GM18499 (cell line): ENCODE results near the gene TSPAN32.
"Not testable (repeated sequence)": the region's sequence is repeated elsewhere in the genome, so short reads cannot be mapped to it uniquely, and the experiment has no call there.

Experiments used
- ATAC-seq: cut with Tn5 transposase; IDR thresholded peaks from one replicate; pipeline ENCODE4 v1.9.1; 2021; ENCODE audit warnings: moderate number of reproducible peaks; ENCODE audit not compliant: insufficient read depth, unreplicated experiment

Gene TSPAN32

GRCh38 chr11:2330696-2331095, 28.9 kb downstream of the TSPAN32 start:
- no peak for ATAC-seq

- ATAC-seq: no peak
Observed at GRCh38 chr11:2331404-2331803, 29.6 kb downstream of the TSPAN32 start.

DNA sequence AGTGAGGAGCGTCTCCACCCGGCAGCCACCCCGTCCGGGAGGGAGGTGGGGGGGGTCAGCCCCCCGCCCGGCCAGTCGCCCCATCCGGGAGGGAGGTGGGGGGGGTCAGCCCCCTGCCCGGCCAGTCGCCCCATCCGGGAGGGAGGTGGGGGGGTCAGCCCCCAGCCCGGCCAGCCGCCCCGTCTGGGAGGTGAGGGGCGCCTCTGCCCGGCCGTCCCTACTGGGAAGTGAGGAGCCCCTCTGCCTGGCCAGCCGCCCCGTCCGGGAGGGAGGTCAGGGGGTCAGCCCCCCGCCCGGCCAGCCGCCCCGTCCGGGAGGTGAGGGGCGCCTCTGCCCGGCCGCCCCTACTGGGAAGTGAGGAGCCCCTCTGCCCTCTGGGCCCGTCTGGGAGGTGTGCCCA, 30.8 kb downstream of the TSPAN32 start:
- not testable (repeated sequence) for ATAC-seq

- ATAC-seq: not testable (repeated sequence)
Observed at GRCh38 chr11:2333486-2334205, 31.8 kb downstream of the TSPAN32 start.

DNA sequence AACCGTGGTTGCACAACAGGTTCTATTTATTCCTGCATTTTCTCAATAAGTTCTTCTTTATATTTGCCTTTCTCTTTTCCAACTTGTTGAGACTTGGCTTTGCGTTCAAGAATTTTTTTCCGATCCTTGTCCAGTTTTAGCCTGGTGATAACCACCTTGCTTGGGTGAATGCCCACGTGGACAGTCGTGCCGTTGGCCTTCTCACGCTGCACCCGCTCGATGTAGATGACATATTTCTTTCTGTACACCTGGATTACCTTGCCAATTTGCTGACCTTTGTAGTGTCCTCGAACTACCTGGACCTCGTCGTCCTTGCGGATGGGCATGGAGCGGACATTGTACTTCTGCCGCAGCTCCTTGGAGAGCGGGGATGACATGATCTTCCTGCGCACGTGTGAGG, 33.5 kb downstream of the TSPAN32 start:
- not testable (repeated sequence) for ATAC-seq

- not testable (repeated sequence) for ATAC-seq
Observed at GRCh38 chr11:2338760-2339159, 36.9 kb downstream of the TSPAN32 start.

DNA sequence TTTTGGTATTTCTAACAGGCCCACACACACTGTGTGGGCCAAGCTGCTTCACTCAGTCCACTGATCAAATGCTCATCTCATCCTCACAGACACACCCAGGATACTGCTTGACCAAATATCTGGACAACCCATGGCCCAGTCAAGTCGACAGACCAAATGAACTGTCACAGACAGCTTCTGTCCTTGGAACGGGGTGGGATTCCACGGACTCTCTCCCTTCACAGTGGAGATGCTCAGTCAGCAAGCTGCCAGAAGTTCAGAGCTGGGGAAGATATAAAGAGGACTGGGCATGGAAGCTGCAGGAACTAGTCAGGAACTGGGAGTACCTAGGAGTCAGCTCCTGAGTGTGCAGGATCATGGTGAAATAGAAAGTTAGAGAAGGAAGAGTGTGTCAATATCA, 40.7 kb downstream of the TSPAN32 start:
- no peak for ATAC-seq

DNA sequence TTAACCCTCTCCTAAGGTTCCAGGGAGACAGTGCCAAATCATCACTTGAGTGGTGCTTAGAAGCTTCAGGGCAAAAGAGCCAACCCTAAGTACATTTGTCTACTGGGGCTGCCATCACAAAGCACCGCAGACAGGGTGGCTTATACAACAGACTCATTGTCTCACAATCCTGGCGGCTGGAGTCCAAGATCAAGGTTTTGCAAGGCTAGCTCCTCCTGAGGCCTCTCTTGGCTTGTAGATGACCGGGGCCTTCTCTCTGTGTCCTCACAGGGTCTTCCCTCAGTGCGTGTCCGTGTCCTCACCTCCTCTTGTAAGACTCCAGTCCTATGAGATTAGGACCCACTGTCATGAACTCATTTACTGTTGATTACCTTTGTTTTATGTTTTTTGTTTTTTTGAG, 41.2 kb downstream of the TSPAN32 start:
- ATAC-seq: no peak

GRCh38 chr11:2343502-2343901, 41.7 kb downstream of the TSPAN32 start:
- no peak for ATAC-seq

GRCh38 chr11:2345050-2345449, 43.2 kb downstream of the TSPAN32 start:
- no peak for ATAC-seq

DNA sequence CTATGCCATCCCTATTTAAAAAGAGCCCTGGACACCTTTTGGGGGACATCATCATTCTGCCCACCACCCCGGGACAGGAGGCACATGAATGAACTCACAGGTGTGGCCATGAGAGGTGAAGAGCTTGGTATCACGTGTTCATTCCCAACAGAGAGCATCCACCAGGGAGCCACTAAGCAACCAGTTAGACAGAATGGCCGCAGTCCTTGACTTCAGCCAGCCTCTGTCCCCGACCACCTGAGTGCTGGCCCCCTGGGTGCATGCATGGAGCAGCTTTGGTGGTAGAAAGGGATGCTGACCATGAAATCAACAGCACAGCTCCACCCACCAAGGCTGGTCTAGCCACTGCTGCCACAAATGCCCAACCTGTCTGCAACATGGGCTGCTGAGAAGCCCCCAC, 44.2 kb downstream of the TSPAN32 start:
- no peak for ATAC-seq

- no peak for ATAC-seq
Observed at GRCh38 chr11:2346586-2347307, 44.9 kb downstream of the TSPAN32 start.

DNA sequence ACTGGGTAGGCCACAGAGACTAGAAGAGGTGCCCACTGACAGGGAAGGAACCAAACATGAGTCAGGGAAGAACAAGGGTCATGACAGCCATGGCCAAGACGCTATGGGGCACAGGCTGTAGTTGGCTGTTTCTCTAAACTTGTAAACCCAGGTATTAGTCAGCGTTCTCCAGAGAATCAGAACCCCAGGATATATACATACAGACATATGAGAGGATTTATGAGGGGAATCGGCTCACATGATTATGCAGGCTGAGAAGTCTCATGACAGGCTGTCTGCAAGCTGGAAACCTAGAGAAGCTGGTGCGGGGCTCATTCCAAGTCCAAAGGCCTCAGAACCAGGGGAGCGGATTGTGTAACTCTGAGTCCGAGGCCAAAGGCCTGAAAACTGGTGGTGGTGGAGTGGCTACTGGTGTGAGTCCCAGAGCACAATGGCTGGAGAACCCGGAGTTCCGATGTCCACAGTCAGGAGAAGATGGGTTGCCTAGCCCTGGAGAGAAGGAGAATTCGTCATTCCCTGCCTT, 45.6 kb downstream of the TSPAN32 start:
- ATAC-seq: no peak

DNA sequence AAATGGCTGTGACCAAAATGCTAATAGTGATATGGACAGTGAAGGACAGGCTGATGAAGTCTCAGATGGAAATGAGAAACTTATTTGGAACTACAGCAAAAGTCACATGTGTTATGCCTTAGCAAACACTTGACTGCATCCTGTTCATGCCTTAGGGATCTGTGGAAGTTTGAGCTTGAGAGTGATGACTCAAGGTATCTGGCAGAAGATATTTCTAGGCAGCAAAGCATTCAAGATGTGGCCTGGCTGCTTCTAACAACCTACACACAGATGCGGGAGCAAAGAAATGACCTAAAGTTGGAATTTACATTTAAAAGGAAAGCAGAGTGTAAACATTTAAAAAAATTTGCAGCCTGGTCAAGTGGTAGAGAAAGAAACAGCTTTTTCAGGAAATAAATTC, 47.2 kb downstream of the TSPAN32 start:
- no peak for ATAC-seq

DNA sequence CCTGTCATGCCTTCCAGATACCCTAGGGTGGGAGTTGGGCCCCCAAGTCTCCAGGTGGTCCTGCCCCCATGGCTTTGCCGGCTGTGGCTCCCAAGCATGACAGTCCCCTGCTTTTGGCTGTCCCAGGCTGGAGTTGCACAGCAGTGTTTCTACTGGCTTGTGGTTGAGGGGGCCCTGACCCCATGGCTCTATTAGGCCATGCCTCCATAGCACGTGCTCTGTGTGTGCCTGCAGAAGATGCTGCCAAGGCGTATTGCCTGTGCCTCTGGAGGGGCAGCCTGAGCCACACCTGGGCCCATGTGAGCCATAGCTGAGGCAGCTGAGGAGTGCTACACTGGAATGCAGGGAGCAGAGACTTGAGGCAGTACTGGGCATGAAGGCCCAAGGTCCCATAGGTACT, 49.9 kb downstream of the TSPAN32 start:
- no peak for ATAC-seq

DNA sequence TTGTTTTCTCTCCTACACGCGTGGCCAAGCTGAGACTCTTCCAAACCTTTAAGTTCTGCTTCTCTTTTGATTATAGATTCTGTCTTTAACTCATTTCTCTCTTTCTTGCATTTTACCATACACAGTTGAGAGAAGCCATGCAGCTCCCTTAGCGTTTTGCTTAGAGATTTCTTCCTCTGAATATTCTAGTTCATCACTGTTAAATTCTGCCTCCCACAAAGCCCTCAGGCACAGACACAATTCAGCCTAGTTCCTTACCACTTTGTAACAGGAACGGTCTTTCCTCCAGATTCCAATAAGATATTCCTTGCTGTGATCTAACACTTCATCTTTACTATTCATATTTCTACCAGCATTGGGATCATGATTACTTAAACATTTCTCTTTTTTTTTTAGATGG, 50.6 kb downstream of the TSPAN32 start:
- ATAC-seq: no peak

DNA sequence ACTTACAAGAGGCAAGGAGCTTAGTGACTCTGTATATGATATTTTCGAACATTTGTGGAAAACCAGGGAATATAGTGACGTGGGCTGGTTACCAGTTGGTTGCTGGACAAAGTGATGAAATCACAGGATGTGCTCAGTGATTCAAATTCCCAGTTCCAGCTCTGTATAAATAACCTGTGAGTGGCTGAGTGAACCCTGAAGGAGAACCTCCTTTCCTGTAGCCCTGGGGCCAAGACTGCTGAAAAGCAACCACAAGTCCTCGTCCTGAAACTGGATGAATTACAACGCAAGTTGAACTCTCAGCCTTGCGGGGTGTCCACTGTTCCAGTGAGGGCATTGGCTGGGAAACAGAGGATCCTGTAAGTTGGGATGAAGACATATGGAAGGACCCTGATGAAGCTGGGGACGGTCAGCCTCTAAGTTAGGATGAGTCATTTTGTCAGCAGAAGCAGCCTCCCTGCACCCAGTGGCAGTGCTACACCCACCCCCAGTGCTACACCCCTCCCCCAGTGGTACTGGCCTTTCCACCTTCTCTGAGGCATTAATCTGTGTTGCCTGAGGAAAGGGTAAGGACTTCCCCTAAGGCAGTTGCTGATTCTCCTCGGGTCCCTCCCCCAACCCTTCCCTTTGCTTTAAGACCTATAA, 53.3 kb downstream of the TSPAN32 start:
- ATAC-seq: no peak

- ATAC-seq: no peak
Observed at GRCh38 chr11:2357246-2357645, 55.4 kb downstream of the TSPAN32 start.

DNA sequence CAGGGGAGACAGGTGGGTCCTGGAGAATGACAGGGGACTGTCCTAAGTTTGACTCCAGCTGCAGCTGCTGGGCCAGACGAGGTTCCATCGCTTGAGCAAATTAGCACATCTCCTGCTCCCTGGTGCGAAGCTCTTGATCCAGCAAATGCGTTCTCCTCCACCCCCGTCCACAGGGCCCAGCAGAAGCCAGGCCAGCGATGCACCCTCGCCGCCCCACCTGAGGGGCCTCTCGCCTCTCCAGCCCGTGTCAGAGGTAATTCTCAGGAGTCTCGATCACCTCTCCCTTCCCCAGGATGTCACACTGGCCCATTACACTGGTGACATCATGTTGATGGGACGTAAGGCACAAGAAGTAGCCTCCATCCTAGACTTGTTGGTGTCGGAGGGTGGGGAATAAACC, 55.8 kb downstream of the TSPAN32 start:
- ATAC-seq: not testable (repeated sequence)

- ATAC-seq: no peak
Observed at GRCh38 chr11:2358754-2359442, 57.1 kb downstream of the TSPAN32 start.

DNA sequence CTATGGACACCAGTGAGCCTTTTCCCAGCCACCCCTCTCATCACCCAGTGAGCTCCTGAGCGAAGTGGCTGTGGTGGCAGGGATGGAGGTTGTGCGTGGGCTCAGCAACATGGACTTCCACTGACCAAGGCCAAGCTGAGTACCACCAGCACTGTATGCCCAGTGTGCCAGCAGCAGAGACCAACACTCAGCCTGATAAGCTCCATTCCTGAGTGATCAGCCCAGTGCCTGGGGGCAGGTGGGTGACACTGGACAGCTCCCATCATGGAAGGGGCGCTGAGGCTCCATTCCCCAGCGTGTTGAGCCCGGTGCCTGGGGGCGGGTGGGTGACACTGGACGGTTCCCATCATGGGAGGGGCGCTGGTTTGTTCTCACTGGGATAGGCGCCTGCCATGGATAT, 57.7 kb downstream of the TSPAN32 start:
- no peak for ATAC-seq
